ENCODE results near the gene SMG6.

Gene SMG6

GRCh38 chr17:2338315-2338657, 34.7 kb upstream of the SMG6 start:
- Histone ChIP-seq H3F3A (ENCODE audit: insufficient read depth) (peaks cover 5% of the 10 kb centered on the region; the same call in 1 of the 2 replicates), H3K27ac (ENCODE audit: low read depth, low read length) (peak overlapping the region; percentile 62), H3K4me3 (ENCODE audit: insufficient read depth, low read length, poor library complexity, severe bottlenecking) (peak overlapping the region; percentile 64), H3K27me3 (ENCODE audit: low read length) (no peaks in the 10 kb centered on the region), H3K9ac (ENCODE audit: low read length) (peak overlapping the region; percentile 84), H3K4me2 (ENCODE audit: low read depth, low read length, poor library complexity, severe bottlenecking) (peak overlapping the region; percentile 73), H3K36me3 (ENCODE audit: low read length) (peaks cover 21% of the 10 kb centered on the region), H3K79me2 (ENCODE audit: insufficient read depth, low read length) (peaks cover 36% of the 10 kb centered on the region), H3K9me3 (ENCODE audit: insufficient read depth, low read length) (no peaks in the 10 kb centered on the region), H2AFZ (ENCODE audit: low read depth, low read length, severe bottlenecking) (peak overlapping the region; percentile 87), H4K20me1 (ENCODE audit: low read depth, low read length) (no peaks in the 10 kb centered on the region), H3K9me2 (replicated peaks; ENCODE audit: insufficient read depth, low read length) (no peaks in the 10 kb centered on the region)
- no peak for TF ChIP-seq CTCF (IDR thresholded peaks at IDR 0.05; ENCODE audit: insufficient read depth, low read length, poor library complexity, severe bottlenecking)

GRCh38 chr17:2337544-2338314, 34.1 kb upstream of the SMG6 start:
- Histone ChIP-seq H4K20me1 (ENCODE audit: low read depth, low read length) (no peaks in the 10 kb centered on the region), H3K4me3 (ENCODE audit: insufficient read depth, low read length, poor library complexity, severe bottlenecking) (peak overlapping the region; percentile 64), H3K27ac (ENCODE audit: low read depth, low read length) (peak overlapping the region; percentile 62), H3K79me2 (ENCODE audit: insufficient read depth, low read length) (peaks cover 42% of the 10 kb centered on the region), H3K27me3 (ENCODE audit: low read length) (no peaks in the 10 kb centered on the region), H3K9me3 (ENCODE audit: insufficient read depth, low read length) (no peaks in the 10 kb centered on the region), H3K4me2 (ENCODE audit: low read depth, low read length, poor library complexity, severe bottlenecking) (peak overlapping the region; percentile 73), H3K9me2 (replicated peaks; ENCODE audit: insufficient read depth, low read length) (no peaks in the 10 kb centered on the region), H2AFZ (ENCODE audit: low read depth, low read length, severe bottlenecking) (peak overlapping the region; percentile 87), H3F3A (ENCODE audit: insufficient read depth) (peaks cover 5% of the 10 kb centered on the region; the same call in 1 of the 2 replicates), H3K9ac (ENCODE audit: low read length) (peak overlapping the region; percentile 84), H3K36me3 (ENCODE audit: low read length) (peaks cover 26% of the 10 kb centered on the region)
- no peak for TF ChIP-seq EZH2phosphoT487 (conservative IDR thresholded peaks at IDR 0.05; ENCODE audit: low read length)
- TF ChIP-seq CTCF (IDR thresholded peaks at IDR 0.05; ENCODE audit: insufficient read depth, low read length, poor library complexity, severe bottlenecking), result no peak

GRCh38 chr17:2336852-2337543, 33.4 kb upstream of the SMG6 start, which contains the start of gene SGSM2:
Gene SGSM2, plus strand, starts transcription at chr17:2337501. Its CDS starts 188 bp downstream, at chr17:2337689.
- TF ChIP-seq CTCF (IDR thresholded peaks at IDR 0.05; ENCODE audit: insufficient read depth, low read length, poor library complexity, severe bottlenecking), result no peak
- no peak for TF ChIP-seq EZH2phosphoT487 (conservative IDR thresholded peaks at IDR 0.05; ENCODE audit: low read length)
- peaks cover 46% of the 10 kb centered on the region for H3K79me2 ChIP-seq (ENCODE audit: insufficient read depth, low read length)
- H2AFZ ChIP-seq (ENCODE audit: low read depth, low read length, severe bottlenecking), result peak within 1 kb of the TSS; percentile 87

More at GRCh38 chr17:2336852-2337543, 33.4 kb upstream of the SMG6 start, which contains the start of gene SGSM2:
- Histone ChIP-seq H3K9me3 (ENCODE audit: insufficient read depth, low read length) (no peaks in the 10 kb centered on the region), H3K9ac (ENCODE audit: low read length) (peak within 1 kb of the TSS; percentile 84), H3K4me3 (ENCODE audit: insufficient read depth, low read length, poor library complexity, severe bottlenecking) (peak within 1 kb of the TSS; percentile 64), H3K9me2 (replicated peaks; ENCODE audit: insufficient read depth, low read length) (no peaks in the 10 kb centered on the region), H3K36me3 (ENCODE audit: low read length) (peaks cover 30% of the 10 kb centered on the region), H4K20me1 (ENCODE audit: low read depth, low read length) (no peaks in the 10 kb centered on the region), H3K27ac (ENCODE audit: low read depth, low read length) (peak within 1 kb of the TSS; percentile 62), H3K27me3 (ENCODE audit: low read length) (no peaks in the 10 kb centered on the region), H3K4me2 (ENCODE audit: low read depth, low read length, poor library complexity, severe bottlenecking) (peak within 1 kb of the TSS; percentile 73), H3F3A (ENCODE audit: insufficient read depth) (peaks cover 5% of the 10 kb centered on the region; the same call in 1 of the 2 replicates)
